Measurements from ENCODE around the gene DPYD.

DNA sequence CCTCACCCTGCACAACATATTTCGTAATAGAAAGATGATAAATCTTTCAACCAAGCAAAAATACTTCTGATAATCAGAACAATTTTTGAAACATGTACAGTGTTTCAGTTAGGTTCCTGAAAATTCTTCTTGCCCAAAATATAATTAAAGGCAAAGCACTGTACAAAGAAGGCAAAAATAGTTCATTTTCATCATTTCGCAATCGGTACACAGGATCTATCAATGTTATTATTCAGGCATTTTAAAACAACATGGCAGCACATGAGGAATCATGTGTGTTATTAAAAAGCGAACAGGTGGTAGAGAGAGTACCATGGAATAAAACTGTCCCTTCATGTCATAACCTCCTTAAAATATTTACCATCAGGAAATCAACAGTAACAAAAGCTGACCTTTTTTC is 356.9 kb downstream of the DPYD start:
- TF ChIP-seq, protein P1, sequence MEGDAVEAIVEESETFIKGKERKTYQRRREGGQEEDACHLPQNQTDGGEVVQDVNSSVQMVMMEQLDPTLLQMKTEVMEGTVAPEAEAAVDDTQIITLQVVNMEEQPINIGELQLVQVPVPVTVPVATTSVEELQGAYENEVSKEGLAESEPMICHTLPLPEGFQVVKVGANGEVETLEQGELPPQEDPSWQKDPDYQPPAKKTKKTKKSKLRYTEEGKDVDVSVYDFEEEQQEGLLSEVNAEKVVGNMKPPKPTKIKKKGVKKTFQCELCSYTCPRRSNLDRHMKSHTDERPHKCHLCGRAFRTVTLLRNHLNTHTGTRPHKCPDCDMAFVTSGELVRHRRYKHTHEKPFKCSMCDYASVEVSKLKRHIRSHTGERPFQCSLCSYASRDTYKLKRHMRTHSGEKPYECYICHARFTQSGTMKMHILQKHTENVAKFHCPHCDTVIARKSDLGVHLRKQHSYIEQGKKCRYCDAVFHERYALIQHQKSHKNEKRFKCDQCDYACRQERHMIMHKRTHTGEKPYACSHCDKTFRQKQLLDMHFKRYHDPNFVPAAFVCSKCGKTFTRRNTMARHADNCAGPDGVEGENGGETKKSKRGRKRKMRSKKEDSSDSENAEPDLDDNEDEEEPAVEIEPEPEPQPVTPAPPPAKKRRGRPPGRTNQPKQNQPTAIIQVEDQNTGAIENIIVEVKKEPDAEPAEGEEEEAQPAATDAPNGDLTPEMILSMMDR (IDR thresholded peaks at IDR 0.05), result no peak
- no peak for TF ChIP-seq POLR2A (IDR thresholded peaks at IDR 0.05)
- TF ChIP-seq EP300 (IDR thresholded peaks at IDR 0.05), result no peak

Measured in tibial nerve (tissue), 4 donors.